H7 (cell line): ENCODE data around the gene SERPINE2. TPM values are rescaled to one million over a fixed set of nuclear protein-coding genes. Genes with fewer than 3 reads are reported as not detected.
"Not testable (repeated sequence)": the region's sequence is repeated elsewhere in the genome, so short reads cannot be mapped to it uniquely, and the experiment has no call there.

Experiments used
- DNase-seq: peaks from one replicate; pipeline ENCODE4 v3.0.0; 2012
- H3K27me3 ChIP-seq: 2 replicates; pipeline ENCODE4 v1.6.0; 2011; ENCODE audit warnings: mild to moderate bottlenecking, low read length; ENCODE audit not compliant: control insufficient read depth, insufficient read depth
- H3K36me3 ChIP-seq: replicated peaks from 2 replicates; pipeline ENCODE4 v1.5.1; 2011; ENCODE audit warnings: low read length; ENCODE audit not compliant: control insufficient read depth, insufficient read depth
- H3K4me3 ChIP-seq: 2 replicates; pipeline ENCODE4 v1.5.1; 2011; ENCODE audit warnings: low read depth, mild to moderate bottlenecking, control low read depth, low read length, moderate library complexity; ENCODE audit not compliant: insufficient read depth
- total RNA-seq: library from RNA; depleted of rRNA; stranded (reverse); fragments of >200 nt; shearing (Covaris generic); gene quantifications from 2 replicates; pipeline ENCODE4 v1.2.3, GENCODE V29; 2014

Gene SERPINE2
- total RNA-seq, 1 experiment from 2014 or later = 229 TPM

- no peaks in the 10 kb centered on the region for H3K36me3 ChIP-seq
- peak overlapping the region; percentile 97 for H3K4me3 ChIP-seq
- H3K27me3 ChIP-seq = no peaks in the 10 kb centered on the region
- peak; percentile 41 for DNase-seq
Measured at GRCh38 chr2:223943561-223944008, 95.5 kb downstream of the SERPINE2 start.

- no peaks in the 10 kb centered on the region for H3K36me3 ChIP-seq
- no peaks in the 10 kb centered on the region for H3K27me3 ChIP-seq
- no peak overlapping the region for H3K4me3 ChIP-seq
- peak; percentile 44 for DNase-seq
Measured at GRCh38 chr2:223943135-223943534, 96.0 kb downstream of the SERPINE2 start.

DNA sequence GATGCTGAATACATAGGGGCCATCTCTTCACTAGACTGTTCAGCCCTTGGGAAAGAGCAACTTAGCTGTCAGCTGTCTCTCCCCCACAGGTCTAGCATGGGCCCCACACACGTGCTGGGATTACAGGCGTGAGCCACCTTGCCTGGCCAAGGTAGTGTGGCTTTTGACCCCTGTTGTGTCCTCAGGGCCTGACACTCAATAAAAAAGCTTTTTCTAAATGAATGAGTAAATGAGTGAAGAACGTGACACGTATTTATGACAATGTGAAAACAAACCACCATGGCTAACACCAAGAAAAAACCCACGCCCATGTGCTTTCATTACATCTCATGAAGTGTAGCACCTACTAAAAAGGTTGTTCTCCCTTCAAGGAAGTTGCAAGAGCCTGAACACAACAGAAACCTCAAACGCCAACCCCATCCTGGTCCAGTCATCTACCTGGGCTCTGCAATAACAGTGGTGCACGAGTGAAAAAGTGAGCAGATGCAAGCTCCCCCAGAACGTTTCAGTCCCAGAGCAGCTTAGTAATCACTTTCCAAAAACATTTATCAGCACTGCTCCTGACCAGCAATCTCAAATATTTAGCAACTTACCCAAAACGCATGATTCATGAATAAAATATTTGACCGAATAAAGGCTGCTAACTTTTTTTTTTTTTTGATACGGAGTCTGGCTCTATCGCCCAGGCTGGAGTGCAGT, 97.4 kb downstream of the SERPINE2 start:
- no peak for DNase-seq
- H3K27me3 ChIP-seq = no peaks in the 10 kb centered on the region
- H3K4me3 ChIP-seq = no peak overlapping the region
- H3K36me3 ChIP-seq = no peaks in the 10 kb centered on the region

DNA sequence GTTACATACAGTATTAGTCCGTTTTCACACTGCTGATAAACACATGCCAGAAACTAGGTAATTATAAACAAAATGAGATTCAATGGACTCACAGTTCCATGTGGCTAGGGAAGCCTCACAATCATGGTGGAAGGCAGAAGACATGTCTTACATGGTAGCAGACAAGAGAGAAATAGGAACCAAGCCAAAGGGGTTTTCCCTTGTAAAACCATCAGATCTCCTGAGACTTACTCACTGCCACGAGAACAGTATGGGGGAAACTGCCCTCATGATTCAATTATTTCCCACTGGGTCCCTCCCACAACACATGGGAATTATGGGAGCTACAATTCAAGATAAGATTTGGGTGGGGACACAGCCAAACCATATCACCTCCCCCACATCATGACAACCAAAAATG, 99.6 kb downstream of the SERPINE2 start:
- H3K36me3 ChIP-seq, H3K4me3 ChIP-seq, DNase-seq, H3K27me3 ChIP-seq: not testable (repeated sequence)

DNA sequence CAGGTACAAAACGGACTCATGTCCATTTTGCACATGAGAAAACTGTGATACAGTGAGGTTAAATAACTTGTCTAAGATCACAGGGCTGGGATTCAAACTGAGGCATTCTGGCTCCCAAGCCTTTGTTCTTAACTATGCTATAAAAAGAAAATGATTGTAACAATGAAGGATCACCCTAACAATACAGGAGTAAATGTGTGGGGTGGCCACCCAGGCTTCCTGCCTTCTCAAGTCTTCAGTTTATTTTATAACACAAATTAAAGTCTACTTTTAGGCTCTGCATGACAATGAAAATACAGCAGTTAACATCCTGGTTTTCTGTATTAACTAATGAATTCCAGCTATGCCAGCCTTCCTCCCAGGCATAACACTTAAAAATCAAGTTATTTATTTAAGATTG, 101.6 kb downstream of the SERPINE2 start:
- H3K36me3 ChIP-seq = no peaks in the 10 kb centered on the region
- H3K27me3 ChIP-seq = no peaks in the 10 kb centered on the region
- no peak for DNase-seq
- no peak overlapping the region for H3K4me3 ChIP-seq

DNA sequence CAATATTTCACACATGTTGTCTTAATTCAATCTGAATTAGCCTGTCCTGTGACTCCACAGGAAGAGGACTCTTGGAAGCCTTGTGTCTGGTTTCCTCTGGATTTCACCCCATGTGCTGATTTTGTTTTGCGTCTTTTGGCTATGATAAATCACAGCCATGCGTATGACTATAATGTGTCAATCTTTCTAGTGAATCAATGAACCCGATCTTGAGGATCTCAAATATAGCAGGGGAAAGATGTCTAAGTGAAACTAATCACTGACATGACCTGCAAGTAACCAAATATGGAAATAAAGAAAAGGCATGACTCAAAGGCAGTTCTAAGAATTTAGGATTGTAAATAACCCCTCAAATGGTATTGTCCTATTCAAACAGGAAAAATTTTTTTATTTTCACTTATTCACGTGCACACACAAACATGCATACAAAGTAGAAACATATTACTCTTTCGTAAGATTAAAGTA, 102.2 kb downstream of the SERPINE2 start:
- no peak overlapping the region for H3K4me3 ChIP-seq
- DNase-seq = no peak
- no peaks in the 10 kb centered on the region for H3K36me3 ChIP-seq
- no peaks in the 10 kb centered on the region for H3K27me3 ChIP-seq

DNA sequence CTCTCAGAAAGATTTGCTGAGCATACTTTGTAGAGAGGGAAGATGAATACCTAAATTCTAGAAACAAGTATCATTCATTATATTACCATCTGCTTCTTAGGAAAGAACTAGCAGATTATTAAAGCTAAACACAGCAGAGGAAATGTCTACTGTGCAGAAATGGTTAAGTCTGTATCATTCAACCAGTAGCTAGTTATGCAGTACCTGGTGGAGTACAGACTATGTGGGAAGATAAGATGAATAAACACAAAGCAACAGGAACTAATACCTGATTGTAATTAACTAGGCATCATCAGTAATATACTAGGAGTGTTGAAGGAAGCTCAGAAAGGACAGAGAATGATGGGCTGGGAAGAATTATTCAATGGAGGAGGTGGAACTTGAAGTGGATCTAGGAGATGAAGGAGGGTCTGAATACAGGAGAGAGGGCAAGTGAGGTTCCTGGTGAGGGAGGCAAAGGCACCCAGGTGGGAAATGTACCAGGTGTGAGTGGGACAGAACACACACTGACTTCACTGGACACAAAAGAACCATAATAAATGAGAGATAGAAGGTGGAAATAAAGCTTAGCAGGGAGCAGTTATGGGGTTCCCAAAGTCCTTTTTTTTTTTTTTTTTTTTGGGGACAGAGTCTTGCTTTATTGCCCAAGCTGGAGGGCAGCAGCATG, 103.5 kb downstream of the SERPINE2 start:
- Histone ChIP-seq H3K36me3 (no peaks in the 10 kb centered on the region), H3K4me3 (no peak overlapping the region), H3K27me3 (no peaks in the 10 kb centered on the region)
- no peak for DNase-seq

GRCh38 chr2:223934870-223935269, 104.2 kb downstream of the SERPINE2 start:
- Histone ChIP-seq H3K27me3 (no peaks in the 10 kb centered on the region), H3K36me3 (no peaks in the 10 kb centered on the region), H3K4me3 (no peak overlapping the region)
- no peak for DNase-seq

GRCh38 chr2:223932816-223933800, 106.0 kb downstream of the SERPINE2 start:
- H3K4me3 ChIP-seq = no peak overlapping the region

DNA sequence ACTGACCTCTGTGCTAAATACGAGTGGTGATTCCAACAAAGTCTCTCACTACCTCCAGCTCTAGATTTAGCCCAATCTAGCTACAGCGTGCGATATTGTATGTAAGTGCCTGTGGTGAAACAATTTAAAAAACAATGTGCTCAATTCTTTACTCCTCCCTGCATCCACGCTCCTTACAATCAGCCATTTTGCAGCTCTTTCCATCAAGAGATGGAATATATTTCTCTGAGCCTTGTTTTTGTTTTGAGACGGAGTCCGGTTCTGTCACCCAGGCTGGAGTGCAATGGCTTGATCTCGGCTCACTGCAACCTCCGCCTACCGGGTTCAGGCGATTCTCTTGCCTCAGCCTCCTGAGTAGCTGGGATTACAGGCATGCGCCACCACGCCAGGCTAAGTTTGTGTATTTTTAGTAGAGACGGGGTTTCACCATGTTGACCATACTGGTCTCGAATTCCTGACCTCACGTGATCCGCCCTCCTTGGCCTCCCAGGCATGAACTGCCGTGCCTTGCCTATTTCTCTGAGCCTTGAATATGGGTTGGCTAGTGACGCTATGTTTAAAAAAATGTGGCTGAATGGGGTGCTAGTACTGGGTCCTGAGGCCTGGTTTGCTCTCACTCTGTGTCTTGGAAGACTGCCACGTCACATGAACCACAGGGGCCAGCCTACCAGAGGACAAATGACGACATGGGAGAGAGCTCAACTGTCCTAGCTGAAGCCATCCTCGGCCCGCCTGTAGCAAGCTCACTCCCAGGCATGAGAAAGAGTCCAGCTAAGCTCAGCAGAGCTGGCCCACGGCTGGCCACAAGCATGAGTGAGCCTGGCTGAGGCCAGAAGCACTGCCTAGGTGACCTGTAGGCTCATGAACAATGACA, 108.7 kb downstream of the SERPINE2 start:
- H3K4me3 ChIP-seq = no peak overlapping the region
- peaks cover 1% of the 10 kb centered on the region for H3K36me3 ChIP-seq
- DNase-seq = no peak
- H3K27me3 ChIP-seq = no peaks in the 10 kb centered on the region

More at GRCh38 chr2:223932816-223933800, 106.0 kb downstream of the SERPINE2 start:
- no peak for DNase-seq
- peaks cover 1% of the 10 kb centered on the region for H3K36me3 ChIP-seq
- no peaks in the 10 kb centered on the region for H3K27me3 ChIP-seq

DNA sequence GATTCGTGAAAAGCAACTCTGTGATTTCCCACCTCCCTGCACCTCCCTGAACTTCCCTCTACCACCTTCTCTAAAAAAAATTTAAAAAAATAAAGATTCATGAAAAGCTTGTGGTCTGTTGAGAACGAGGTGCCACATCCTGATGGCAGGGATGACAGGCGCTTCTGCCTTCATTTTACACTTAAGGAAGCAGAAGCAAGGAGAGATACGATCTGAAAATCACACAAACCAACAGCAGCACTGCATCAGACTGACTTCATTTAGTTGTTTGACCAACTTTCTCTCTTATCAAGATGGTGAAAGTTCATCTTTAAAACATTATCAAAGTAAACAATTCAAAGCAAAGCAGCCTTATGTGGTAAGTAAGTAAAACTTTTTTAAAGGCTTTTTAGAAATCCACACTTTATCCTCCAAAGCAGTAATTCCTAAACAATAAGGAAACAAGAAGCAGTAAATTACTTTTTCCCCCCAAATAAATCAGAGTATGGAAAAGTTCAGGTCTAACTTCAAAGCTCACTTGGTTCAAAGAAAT, 109.4 kb downstream of the SERPINE2 start:
- Histone ChIP-seq H3K36me3 (peaks cover 1% of the 10 kb centered on the region), H3K27me3 (no peaks in the 10 kb centered on the region), H3K4me3 (no peak overlapping the region)
- DNase-seq = no peak

- H3K4me3 ChIP-seq = no peak overlapping the region
- H3K36me3 ChIP-seq = peaks cover 1% of the 10 kb centered on the region
- H3K27me3 ChIP-seq = no peaks in the 10 kb centered on the region
- no peak for DNase-seq
Measured at GRCh38 chr2:223928113-223929006, 110.7 kb downstream of the SERPINE2 start.

GRCh38 chr2:223925106-223925505, 114.0 kb downstream of the SERPINE2 start:
- Histone ChIP-seq H3K4me3 (no peak overlapping the region), H3K27me3 (no peaks in the 10 kb centered on the region), H3K36me3 (peaks cover 1% of the 10 kb centered on the region)
- DNase-seq = no peak
